ENCODE data around the gene NADK.

The NADK gene, protein sequence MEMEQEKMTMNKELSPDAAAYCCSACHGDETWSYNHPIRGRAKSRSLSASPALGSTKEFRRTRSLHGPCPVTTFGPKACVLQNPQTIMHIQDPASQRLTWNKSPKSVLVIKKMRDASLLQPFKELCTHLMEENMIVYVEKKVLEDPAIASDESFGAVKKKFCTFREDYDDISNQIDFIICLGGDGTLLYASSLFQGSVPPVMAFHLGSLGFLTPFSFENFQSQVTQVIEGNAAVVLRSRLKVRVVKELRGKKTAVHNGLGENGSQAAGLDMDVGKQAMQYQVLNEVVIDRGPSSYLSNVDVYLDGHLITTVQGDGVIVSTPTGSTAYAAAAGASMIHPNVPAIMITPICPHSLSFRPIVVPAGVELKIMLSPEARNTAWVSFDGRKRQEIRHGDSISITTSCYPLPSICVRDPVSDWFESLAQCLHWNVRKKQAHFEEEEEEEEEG

DNA sequence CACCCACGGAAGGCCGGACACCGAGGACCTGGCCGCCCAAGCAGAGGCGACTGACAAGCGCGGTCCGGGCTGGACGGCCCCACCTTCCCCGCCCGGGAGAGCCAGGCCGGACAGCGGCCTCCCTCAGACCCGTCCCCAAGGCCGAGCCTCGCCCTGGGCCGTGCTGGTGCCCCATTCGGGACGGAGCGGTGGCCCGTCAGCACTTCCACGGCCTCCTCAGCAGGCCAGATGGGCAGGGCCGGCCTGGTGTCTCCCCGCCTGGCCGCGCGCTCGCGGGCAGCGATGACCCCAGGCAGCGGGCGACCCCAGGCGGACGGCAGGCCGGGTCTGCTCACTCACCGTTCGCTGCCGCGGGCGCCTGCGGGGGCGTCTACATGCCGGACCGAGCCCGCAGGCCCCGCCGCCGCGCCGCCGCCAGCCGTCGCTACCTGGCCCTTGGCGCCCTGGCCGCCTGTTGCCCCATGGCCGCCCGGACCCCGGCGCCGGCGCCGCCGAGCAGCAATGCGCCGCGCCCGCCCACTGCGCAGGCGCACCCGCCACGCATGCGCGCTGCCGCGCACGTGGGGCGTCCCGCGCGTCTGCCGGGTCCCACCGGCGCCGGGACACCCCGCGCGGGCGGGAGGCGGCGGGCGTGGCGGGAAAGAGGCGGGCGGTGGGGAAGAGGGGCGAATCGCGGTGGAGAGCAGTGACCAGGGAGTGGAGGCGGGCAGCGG lies at the start of gene NADK:
Gene NADK, minus strand, starts transcription at position 521 of the 713 bp plus-strand sequence. CDS start 13,064 bp downstream, outside the sequence.
- no peak for FAIRE-seq

DNA sequence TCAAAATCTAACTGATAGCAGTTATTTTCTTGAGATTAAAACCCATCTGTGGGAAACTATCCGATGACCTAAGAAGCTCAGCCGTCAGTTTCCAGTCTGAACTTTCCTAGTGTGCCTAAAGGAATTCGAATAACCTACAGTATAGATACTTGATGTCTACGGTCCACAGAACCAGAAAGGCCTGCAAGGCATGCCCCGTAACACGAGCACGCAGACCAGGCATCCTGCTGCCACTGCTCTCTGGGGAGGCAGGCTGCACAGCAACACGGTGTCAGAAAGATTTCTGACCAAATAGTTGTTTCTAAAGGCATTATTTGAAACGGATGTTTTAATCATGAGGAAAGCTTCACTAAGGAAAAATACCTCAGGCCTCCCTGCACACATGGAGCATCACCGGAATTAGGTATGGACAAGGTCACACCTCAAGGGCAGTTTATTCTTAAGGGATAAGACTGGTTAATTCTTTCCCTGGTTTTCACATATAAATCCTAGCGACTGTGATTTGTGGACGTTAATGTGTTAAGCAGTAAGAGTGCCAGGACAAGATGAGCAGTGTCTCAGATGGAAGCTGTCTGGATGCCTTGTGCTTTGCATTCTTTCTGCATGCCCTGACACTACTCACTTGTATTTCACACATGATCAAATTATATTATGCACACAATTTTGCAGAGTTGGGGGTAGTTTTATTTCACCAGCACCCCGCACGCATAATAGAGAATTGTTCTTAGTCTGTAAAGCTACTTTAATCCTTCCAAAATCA lies 49.0 kb upstream of the NADK start:
- no peak for FAIRE-seq

DNA sequence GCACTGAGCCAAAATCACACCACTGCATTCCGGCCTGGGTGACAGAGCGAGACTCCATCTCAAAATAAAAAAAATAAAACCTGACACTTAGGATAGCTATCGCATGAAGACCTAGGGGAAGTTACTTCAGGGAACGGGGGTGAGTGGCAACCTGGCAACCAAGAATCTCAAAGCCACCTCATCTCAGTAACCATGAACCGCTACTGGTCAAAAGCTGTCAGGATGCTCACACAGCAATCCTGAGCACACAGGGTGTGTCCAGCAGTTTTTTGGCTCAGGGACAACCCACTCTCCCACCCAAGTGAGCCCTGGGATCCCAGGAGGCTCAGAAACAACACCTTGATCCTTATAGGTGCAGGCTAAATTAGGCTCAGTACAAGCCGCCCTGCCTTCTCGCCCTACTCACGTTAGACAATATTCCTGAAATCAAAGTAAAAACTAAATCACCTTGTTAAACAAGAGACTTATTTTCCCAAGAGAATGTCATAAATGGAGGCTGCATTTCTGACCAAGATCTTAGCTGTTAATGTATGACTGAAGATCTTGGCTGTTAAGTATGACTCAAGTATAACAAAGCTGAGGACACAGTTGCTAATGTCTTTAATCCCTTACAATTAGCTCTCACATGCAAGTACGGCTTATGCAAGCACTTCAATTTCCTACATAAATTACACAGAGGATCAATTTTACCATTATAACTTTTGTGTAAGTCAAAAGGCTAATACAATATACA lies 48.3 kb upstream of the NADK start:
- FAIRE-seq = no peak

DNA sequence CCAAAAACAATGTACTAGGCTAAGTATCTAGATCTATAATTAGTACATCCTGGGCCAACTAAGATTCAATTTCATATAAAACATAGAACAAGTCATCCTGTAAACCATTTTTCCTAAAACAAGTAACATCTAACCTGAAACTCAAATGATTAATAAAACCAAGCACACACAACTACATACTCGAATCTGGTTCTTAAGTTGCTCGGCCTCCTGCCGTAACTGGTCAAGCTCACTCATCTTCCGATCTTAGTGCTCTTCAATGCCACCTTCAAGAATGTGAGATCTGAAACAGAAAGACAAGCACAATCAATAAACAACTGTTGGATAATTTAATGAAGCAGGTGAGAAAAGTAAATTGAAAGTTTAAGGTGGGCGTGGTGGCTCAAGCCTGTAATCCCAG lies 46.9 kb upstream of the NADK start:
- FAIRE-seq = no peak

DNA sequence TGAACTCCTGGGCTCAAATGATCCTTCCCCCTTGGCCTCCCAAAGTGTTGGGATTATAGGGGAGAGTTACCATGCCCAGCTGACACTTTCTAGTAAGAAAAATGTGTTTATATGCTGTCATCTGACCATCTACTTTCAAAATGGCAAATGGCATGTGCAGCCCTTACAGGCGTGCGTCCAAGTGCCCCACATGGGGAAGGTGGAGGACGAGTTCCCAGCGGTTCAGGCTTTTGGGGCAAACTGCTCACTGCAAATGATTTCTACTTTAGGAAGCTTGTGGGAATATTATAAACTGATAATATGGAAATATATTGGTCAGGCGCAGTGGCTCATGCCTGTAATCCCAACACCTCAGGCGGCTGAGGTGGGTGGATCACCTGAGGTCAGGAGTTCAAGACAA lies 41.5 kb upstream of the NADK start:
- FAIRE-seq = no peak

DNA sequence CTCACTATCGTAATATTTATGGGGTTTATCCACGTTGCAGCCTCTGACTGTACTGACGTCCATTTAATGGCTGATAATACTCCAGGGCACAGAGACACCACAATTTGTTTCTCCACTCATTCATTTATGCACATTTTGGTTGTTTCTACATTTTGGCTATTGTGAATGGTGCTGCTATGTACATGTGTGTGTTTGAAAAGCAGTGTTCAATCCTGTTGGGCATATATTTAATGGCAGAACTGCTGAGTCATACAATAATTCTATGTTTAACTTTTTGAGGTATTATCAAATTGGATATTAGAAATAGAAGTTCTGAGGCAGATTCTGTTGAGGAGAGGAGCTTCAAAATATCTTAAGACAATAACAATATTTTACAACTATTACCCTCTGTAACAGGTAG lies 39.0 kb upstream of the NADK start:
- FAIRE-seq = no peak

DNA sequence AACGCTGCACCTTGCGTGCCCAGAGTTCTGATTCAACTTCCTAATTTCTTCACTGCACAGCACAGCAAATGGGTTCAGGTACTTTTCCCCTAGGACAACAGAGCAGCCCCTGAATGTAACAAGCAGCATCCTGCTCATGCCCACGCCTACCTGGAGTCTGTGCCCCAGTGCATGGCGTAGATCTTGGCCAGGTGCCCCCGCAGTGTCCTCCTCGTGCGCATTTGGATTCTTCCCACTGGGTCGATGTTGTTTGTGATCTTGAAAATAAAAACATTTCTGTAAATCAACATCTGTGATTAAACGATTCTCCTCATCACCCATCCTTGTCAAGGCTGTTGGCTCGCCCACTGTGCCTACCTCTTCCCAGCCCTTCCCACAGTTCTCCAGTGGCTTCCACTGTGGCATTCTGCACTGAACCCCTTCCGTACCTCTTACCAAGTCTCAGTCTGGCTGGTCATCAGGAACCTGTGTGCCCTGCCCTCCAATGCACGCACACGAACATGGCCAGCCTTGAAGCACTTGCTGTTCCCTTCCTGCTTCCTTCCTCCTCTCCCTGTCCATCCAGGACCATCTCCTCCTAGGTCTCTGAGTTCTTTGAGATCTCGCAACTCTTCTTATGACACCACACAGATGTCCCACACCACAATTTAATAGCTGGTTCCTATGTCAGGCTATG lies 37.5 kb upstream of the NADK start:
- FAIRE-seq = no peak

DNA sequence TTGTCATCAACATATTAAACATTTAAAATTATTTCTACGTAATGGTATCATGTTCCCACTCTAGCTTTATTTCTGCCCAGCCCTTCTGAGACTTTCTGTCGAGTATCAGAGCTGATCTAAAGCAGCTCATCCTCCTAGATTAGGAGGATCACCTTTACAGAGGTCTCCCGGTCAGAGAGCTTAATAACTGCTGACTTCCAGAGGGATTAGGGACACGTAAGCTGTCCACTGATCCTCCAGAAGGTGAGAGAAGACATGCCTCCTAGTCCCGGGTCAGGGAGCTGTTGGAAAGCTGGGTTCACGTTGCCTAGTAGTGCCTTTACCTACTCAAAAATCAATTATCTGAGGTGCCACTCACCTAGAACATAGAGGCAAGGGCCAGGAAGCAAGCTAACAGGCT lies 31.2 kb upstream of the NADK start:
- no peak for FAIRE-seq

DNA sequence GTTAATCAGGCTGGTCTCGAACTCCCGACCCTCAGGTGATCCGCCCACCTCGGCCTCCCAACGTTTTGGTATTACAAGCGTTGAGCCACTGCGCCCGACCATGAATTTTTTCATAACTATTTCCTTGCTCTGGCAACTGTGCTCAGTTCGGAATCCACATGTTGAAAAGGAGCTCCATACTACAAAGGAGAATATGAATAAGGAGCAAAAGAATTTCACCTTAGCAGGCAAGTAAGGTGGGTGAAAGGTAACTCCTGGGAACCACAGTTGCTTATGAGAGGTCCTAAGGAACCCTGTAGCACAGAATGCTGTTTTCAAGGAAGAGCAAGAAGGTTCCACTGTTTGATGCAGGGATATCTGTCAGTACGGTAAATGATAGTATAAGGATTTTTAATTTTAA lies 29.9 kb upstream of the NADK start:
- no peak for FAIRE-seq

DNA sequence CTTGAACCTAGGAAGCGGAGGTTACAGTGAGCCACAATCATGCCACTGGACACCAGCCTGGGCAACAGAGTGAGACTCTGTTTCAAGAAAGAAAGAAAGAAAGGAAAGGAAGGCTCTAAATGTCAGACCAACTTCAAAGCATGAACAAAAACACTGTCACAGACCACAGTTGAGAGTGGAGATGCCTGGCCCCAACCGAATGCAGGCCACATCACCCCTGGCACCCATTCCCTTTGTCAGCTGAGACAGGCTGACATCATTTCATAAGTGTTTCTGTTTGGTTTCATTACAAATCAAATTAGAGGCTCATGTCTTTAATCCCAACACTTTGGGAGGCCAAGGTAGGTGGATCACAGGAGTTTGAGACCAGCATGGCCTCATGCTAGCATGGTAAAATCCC lies 28.6 kb upstream of the NADK start:
- FAIRE-seq = no peak

DNA sequence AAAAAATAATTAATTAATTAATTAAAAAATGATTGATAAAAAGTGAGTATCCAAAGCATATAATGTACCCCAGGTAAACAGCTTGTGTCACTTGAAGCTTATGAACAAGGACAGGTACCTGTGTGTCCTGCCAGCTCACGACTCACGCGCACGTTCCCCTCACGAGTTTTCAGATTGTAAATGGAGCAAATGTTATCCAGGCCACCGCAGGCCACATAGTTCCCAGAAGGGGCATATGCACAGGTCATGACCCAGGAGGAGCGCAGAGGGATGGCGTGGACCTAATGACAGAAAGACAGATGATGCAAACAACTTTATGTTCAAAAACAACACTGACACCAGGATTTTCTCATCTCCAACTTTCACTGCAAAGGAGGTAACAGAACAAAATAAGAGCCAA lies 26.0 kb upstream of the NADK start:
- no peak for FAIRE-seq

DNA sequence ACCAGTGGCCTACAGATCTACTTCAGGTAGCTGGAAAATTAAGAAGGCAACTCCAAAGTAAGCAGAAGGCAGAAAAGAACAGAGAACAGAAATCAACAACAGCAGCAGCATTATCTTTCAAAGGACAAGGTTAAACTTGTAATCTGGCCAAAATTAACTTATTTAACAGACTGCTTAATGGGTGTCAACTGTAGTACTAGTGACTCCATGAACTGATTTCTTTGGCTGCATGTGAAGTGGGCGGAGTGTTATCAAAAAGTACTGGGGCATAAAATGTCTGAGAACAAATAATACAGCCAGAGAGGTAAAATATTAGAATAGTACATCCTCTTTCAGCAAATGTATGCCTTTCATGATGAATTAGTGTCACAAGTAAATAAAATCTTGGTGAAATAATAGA lies 24.6 kb upstream of the NADK start:
- no peak for FAIRE-seq

DNA sequence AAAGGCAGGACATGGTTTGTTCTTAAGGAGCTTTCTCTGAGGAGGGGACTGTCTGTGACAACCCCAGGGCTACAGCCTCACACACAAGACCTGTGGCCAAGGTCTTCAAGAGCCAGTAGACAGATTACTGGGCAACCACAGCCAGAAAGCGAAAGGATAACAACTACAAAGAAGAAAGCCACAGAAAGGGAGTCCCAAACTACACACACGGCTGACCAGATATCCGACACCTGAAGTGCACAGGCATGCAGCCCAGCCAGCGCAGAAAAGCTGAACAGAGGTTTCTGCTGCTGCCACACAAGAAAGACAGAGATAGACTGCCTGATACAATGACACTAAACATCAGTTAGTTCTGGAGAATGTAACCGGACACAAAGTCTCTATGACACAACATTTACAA lies 21.4 kb upstream of the NADK start:
- no peak for FAIRE-seq

DNA sequence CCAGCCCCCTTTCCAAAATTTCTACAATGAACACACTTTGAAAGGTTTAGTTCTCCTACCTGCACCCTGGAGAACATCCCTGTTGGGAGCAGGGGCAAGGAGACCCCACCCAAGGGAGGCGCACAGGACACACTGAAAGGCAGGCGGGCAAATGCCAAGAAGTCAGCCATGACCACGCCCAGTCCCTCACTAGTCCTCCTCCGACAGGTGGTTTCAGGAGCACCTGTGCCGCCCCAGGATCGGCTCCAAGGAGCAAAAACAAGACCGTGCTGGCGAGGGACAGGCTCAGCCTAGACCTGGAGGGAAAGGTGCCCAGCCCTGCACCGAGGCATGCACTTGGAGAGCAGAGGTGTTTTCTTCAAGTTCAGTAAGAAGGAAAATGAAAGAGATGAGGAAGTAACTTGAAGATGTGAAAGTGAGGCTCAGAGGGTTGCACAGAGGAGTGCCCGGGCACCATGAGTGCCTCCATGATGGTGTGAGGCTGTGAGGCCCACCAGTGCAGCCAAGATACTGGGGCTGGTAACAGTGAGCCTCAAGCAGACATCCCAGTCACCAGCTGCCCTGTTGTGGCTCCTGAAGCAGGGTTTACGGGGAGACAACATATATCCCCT lies 19.6 kb upstream of the NADK start:
- FAIRE-seq = no peak

DNA sequence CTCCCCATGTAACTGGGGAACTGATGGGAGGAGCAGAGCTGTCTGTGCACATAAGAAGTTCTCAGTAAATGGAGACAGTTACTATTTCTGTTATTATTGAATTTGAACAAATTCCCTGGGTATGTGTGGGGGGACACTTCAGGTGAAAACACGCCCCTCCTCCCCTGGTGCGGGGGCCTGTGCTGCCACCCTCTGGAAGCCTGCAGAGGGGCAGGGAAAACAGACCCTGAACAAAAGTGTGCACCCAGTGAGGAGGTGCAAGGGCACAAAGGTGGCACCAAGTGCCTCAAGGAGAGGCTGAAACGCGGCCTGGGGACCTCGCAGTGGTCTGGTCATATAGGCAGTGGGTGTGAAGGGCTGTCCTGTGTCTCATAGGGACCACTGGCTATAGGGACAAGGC lies 18.2 kb upstream of the NADK start:
- no peak for FAIRE-seq

DNA sequence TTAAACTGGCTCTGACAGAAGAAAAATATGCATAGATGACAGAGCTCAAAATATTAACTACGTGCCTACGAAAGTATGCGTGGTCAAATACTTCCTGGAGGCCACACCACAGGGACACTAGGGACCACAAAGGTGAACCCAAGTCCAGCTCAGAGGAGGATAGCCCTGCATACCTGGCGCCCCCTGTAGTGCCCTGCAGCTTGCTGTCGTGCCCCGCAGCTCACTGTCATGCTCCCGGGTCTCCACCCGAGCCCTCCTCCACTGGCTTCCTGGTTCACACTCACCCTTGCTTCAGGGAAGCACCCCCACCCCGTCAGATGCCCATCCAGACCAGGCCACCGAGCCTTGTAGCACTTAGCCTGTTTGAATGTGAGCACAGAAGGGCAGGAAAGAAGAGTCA lies 16.7 kb upstream of the NADK start:
- no peak for FAIRE-seq

DNA sequence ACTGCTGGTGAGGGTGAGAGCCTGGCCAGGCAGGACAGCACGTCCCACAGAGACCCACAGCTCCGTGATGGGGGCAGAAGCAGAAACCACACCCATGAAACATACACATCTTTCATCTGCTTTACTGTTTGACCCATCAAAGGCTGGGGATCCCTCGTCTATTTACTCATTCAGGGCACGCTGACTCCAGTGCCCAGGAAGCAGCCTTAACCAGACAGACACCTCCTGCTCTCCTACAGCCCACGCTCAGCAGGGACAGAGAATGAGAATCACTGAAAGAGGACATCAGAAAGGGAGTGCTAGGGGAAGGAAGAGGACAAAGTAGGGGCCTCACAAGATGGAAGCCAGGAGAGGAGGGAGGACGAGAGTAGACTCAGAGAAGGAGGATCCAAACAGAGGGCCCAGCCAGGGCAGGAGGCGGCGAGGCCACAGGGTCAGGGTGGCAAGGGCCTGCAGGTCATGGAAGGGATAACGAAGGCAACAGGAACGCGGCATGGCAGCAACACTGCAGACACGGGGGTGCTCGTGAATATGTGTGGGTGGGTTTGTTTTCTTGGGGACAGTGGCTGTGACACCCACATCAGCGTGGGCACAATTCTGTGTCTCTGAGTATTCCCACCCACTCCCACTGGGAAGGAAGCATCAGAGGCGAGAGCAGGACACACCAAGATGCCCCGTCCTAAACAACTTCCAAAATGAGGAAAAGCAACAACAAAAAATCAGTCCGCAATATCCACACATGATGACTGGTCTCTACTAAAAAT lies 15.4 kb upstream of the NADK start:
- FAIRE-seq = no peak

DNA sequence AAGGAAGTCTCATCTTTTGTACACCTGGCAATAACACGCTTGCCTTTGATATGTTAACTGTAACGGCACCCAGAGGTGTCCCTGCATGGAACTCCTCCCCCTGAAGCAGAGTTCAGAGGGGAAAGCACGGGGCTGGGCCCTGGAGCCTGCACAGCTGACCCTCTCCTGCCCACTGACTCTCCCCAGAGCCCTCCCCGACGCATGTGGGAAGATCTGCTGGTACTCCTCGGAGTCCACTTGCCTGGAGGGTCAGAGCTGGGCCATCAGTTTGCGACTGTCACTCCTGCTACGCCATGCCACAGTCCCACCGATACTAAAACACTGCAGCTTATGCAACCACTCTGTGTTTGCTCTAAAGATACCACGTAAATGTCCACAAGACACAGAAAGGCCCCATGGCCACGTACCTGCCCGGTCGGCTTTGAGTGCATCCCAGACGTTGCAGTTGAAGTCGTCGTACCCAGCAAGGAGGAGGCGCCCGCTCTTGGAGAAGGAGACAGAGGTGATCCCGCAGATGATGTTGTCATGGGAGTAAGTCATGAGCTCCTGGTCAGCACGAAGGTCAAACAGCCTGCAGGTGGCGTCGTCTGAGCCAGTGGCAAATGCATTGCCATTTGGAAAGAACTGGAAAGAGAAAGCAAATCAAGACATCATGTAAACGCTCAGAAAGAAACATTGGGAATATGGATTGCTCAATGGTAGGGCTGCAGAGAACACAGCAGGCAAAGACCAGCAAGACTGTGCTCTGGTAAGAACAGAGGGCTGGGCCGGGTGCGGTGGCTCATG lies 10.6 kb upstream of the NADK start:
- FAIRE-seq = no peak

DNA sequence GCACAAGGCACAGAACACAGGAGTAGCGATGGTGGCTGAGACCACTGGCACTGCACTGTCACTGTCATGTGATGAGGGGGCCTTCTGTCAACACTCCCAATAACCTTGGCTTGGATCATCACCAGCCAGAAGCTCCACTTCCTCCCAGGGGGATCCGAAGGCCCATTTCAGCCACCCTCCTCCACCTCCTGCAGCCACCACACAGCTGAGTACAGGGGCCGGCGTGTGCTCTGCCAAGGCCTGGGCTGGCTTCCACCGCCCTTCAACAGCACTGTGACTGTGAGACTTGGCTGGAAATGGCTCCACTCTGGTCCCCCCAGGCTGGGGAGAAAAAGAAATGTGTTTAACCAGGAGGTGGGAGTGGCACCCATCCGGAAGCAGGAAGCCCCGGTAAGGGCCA lies 9.9 kb upstream of the NADK start:
- FAIRE-seq = no peak
